Liver (tissue), 9 donors: ENCODE measurements around the gene GGA1. TPM values are rescaled to one million over a fixed set of nuclear protein-coding genes. Genes with fewer than 3 reads are reported as not detected.

Experiments used
- DNase-seq: peaks from one replicate; pipeline ENCODE4 v3.0.0-alpha.2; 2017; ENCODE audit warnings: low spot score
- H3K27ac ChIP-seq, 2 donors: one replicate each; pipeline ENCODE4 v1.7.0; 2013; ENCODE audit warnings: inconsistent platforms in 2 of 2, low read length in 2 of 2, control low read depth in 1 of 2, low read depth in 1 of 2, mild to moderate bottlenecking in 1 of 2
- H3K27me3 ChIP-seq, 4 donors: one replicate each; pipeline versions ENCODE4 v1.6.1 to v1.7.0; 2013; ENCODE audit warnings: low read length in 3 of 4, inconsistent platforms in 1 of 4, mild to moderate bottlenecking in 1 of 4, moderate library complexity in 1 of 4; ENCODE audit not compliant: control insufficient read depth in 4 of 4, insufficient read depth in 4 of 4
- H3K36me3 ChIP-seq, 4 donors: one replicate each; pipeline versions ENCODE4 v1.6.1 to v1.7.0; 2013; ENCODE audit warnings: low read length in 3 of 4, mild to moderate bottlenecking in 3 of 4, low read depth in 1 of 4, moderate library complexity in 1 of 4; ENCODE audit not compliant: control insufficient read depth in 4 of 4, insufficient read depth in 3 of 4
- H3K4me1 ChIP-seq, 4 donors: one replicate each; pipeline versions ENCODE4 v1.6.1 to v1.7.0; 2013; ENCODE audit warnings: low read length in 3 of 4, mild to moderate bottlenecking in 3 of 4, moderate library complexity in 1 of 4; ENCODE audit not compliant: control insufficient read depth in 4 of 4, insufficient read depth in 4 of 4
- H3K4me3 ChIP-seq, 3 donors: one replicate each; pipeline versions ENCODE4 v1.6.1 to v1.7.0; 2013; ENCODE audit warnings: low read length in 3 of 3, control low read depth in 1 of 3, low read depth in 1 of 3, mild to moderate bottlenecking in 1 of 3
- H3K9ac ChIP-seq, 2 donors: one replicate each; pipeline ENCODE4 v1.7.0; 2013; ENCODE audit warnings: low read length in 2 of 2, mild to moderate bottlenecking in 2 of 2, moderate library complexity in 2 of 2, control low read depth in 1 of 2, low read depth in 1 of 2
- H3K9me3 ChIP-seq, 4 donors: one replicate each; pipeline versions ENCODE4 v1.6.1 to v1.7.0; 2013; ENCODE audit warnings: low read length in 3 of 4; ENCODE audit not compliant: control insufficient read depth in 4 of 4
- GABPA ChIP-seq, 2 donors: IDR thresholded peaks in 1 of 2; conservative IDR thresholded peaks in 1 of 2; 2 replicates each; pipeline ENCODE4 v1.6.1; 2016; ENCODE audit warnings: antibody characterized with exemption in 2 of 2, mild to moderate bottlenecking in 1 of 2, moderate library complexity in 1 of 2
- HNF4G ChIP-seq: IDR thresholded peaks from 2 replicates; pipeline ENCODE4 v1.6.1; 2016; ENCODE audit warnings: antibody characterized with exemption
- JUND ChIP-seq, 2 donors: IDR thresholded peaks; 2 replicates each; pipeline ENCODE4 v1.6.1; 2016; ENCODE audit warnings: antibody characterized with exemption in 2 of 2
- RAD21 ChIP-seq, 2 donors: IDR thresholded peaks; 2 replicates each; pipeline ENCODE4 v1.6.1; 2016; ENCODE audit warnings: antibody characterized with exemption in 2 of 2, mild to moderate bottlenecking in 2 of 2
- RXRA ChIP-seq, 2 donors: IDR thresholded peaks; 2 replicates each; pipeline ENCODE4 v1.6.1; 2017 to 2018; ENCODE audit warnings: antibody characterized with exemption in 2 of 2, mild to moderate bottlenecking in 1 of 2
- YY1 ChIP-seq: IDR thresholded peaks from 2 replicates; pipeline ENCODE4 v1.6.1; 2016; ENCODE audit warnings: antibody characterized with exemption, mild to moderate bottlenecking
- WGBS: extraction: QIAGEN DNeasy Blood & Tissue Kit; methylation state at CpG from one replicate; pipeline ENCODE4 v1.1.7; 2013; 5-methylcytosine and 5-hydroxymethylcytosine counted together
- polyA plus RNA-seq, 2 donors: library from polyadenylated mRNA; stranded (reverse) in 1 of 2; unstranded in 1 of 2; fragments of 200-250 nt in 1 of 2; fragments of >200 nt in 1 of 2; fragmentation: Nextera tagmentation in 1 of 2; extraction: Ambion mirVana in 1 of 2; gene quantifications; one replicate each; pipeline versions ENCODE4 v1.2.1 to v1.2.3, GENCODE V29; 2013 to 2015
- total RNA-seq, 2 donors: library from RNA; depleted of rRNA; stranded (reverse); fragments of >200 nt; gene quantifications; one replicate each; pipeline ENCODE4 v1.2.3, GENCODE V29; 2014
- TF ChIP-seq, protein P1 (sequence below): fragments of 150-350 bp; IDR thresholded peaks from 2 replicates; pipeline ENCODE4 v1.5.1; 2017; ENCODE audit warnings: improper control_type of control experiment, low read depth, low read length; ENCODE audit not compliant: missing input control
- donor health status: healthy.
- donor health status: healthy.
- donor health status: healthy.
- donor health status: healthy.
- donor health status: healthy.

GGA1 gene
- total and polyA plus RNA-seq, 4 donors, result 15.1 to 26.4 (median 17.8) TPM

- Histone ChIP-seq H3K9ac (no peak overlapping the region), H3K9me3 (no peaks in the 10 kb centered on the region), H3K27me3 (no peaks in the 10 kb centered on the region), H3K27ac (no peak overlapping the region), H3K4me3 (no peak overlapping the region), H3K4me1 (peaks cover 0 to 12% (median 9%) of the 10 kb centered on the region in 4 donors), H3K36me3 (peaks cover 11 to 44% (median 19%) of the 10 kb centered on the region in 4 donors)
- 95% methylated on average over 7 of the region's 7 CpGs for WGBS
- TF ChIP-seq, protein P1, sequence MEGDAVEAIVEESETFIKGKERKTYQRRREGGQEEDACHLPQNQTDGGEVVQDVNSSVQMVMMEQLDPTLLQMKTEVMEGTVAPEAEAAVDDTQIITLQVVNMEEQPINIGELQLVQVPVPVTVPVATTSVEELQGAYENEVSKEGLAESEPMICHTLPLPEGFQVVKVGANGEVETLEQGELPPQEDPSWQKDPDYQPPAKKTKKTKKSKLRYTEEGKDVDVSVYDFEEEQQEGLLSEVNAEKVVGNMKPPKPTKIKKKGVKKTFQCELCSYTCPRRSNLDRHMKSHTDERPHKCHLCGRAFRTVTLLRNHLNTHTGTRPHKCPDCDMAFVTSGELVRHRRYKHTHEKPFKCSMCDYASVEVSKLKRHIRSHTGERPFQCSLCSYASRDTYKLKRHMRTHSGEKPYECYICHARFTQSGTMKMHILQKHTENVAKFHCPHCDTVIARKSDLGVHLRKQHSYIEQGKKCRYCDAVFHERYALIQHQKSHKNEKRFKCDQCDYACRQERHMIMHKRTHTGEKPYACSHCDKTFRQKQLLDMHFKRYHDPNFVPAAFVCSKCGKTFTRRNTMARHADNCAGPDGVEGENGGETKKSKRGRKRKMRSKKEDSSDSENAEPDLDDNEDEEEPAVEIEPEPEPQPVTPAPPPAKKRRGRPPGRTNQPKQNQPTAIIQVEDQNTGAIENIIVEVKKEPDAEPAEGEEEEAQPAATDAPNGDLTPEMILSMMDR, result no peak
- TF ChIP-seq RXRA (IDR thresholded peaks at IDR 0.05) (no peak), YY1 (no peak), HNF4G (no peak), JUND (IDR thresholded peaks at IDR 0.05) (no peak)
- DNase-seq, result no peak
Measured at GRCh38 chr22:37619991-37620390, 11.4 kb downstream of the GGA1 start.

DNA sequence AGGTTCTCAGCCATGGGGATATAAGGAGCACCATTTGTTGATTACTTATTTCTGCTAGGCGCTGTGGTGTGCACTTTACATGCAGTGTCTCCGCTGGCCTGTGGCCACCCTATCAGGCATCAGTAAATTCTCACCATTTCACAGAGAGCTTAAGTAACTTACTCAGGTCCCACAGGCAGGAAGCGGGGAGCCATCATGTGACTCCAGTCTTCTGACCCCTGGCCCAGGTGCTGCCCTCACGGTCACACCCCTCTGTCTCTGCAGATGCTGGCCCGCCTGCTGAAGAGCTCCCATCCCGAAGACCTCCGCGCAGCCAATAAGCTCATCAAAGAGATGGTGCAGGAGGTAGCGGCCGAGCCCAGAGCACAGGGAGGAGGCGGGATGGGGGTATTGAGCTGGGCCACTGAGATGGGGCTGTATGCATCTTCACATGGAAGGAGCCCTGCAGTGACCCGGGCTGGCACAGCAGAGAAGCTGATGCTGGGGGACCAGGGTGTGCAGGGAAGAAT lies 12.8 kb downstream of the GGA1 start:
- WGBS, result 94% methylated on average over 12 of the region's 12 CpGs
- Histone ChIP-seq H3K4me3 (no peak overlapping the region), H3K9ac (no peak overlapping the region), H3K36me3 (peaks cover 9 to 40% (median 17%) of the 10 kb centered on the region in 4 donors), H3K27ac (no peak overlapping the region), H3K4me1 (peaks cover 10 to 26% (median 23%) of the 10 kb centered on the region in 4 donors), H3K27me3 (no peaks in the 10 kb centered on the region), H3K9me3 (no peaks in the 10 kb centered on the region)
- no peak for TF ChIP-seq GABPA (IDR thresholded peaks at IDR 0.05 in 1 of 2, conservative IDR thresholded peaks at IDR 0.05 in 1 of 2)
- DNase-seq, result no peak

GRCh38 chr22:37623075-37624016 lies 14.7 kb downstream of the GGA1 start:
- Histone ChIP-seq H3K4me1 (peaks cover 13 to 38% (median 34%) of the 10 kb centered on the region in 4 donors), H3K9me3 (no peaks in the 10 kb centered on the region), H3K4me3 (no peak overlapping the region), H3K27ac (peak overlapping the region; percentile 31 to 42), H3K9ac (no peak overlapping the region), H3K36me3 (peaks cover 2 to 24% (median 10%) of the 10 kb centered on the region in 4 donors), H3K27me3 (no peaks in the 10 kb centered on the region)
- 67% methylated on average over 22 of the region's 22 CpGs for WGBS
- TF ChIP-seq YY1, result no peak
- TF ChIP-seq RAD21 (IDR thresholded peaks at IDR 0.05), result peak; percentile 70 to 78
- TF ChIP-seq, protein P1, result peak; percentile 63
- peak; percentile 76 for DNase-seq
